ENCODE data around the gene CTR9.

CTR9 gene

DNA sequence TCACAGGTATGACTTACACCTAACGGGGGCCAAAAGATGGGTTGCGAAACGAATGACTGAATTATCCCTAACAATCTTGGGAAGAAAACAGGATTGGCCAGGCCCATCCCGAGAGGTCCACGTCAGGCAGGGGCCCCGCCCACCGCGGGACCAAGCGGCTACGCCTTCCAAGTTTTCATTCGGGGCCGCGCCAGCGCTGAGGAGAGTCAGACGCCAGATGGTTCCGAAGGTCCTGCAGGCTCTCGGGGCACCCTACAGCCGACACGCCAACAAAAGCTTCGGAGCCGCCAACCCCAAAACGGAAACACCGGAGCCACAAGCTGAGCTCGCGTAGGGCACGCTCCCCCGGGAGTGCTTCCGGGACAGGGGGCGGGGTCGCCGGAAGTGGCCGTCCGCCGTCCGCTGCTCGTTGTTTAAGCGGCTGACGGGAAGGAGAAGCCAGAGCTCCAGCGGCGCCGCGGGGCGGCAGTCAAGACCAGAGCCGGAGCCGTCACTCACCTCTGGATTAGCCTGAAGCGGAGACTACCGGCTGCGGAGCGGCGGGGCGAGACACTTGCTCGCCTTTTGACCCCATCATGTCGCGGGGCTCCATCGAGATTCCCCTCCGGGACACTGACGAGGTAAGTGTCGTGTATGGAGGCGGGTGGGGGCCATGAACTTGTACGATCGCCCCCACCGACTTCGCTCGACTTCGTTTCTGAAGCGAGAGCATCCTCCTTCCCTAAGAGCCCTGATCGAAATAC lies at the start of gene CTR9:
Gene CTR9, plus strand, starts transcription at position 409 of the 743 bp plus-strand sequence. Its CDS starts 167 bp downstream, at position 576.
- peak; percentile 83 for DNase-seq (ENCODE audit: low read depth)

- peak; percentile 56 for DNase-seq (ENCODE audit: low read depth)
Measured at GRCh38 chr11:10701982-10702381, 49.1 kb upstream of the CTR9 start.

DNA sequence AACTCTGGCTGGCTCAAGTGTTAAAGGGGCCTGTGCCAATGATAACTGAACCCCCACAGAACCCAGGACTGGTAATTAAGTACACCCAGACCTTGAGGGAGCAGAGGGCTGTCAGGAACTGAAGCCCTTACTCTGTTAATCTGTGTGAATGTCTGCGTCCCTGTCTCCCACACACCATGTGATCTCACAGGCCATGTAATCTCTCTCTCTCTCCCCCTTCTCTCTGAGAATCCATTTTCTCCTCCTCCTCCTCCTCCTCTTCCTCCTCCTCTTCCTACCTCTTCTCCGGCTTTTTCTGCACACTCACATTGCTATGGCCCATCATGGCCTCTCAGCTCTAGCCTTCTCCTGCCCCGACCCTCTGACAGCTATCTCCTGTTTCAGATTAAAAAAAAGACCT lies 42.9 kb upstream of the CTR9 start:
- no peak for DNase-seq (ENCODE audit: low read depth)

DNA sequence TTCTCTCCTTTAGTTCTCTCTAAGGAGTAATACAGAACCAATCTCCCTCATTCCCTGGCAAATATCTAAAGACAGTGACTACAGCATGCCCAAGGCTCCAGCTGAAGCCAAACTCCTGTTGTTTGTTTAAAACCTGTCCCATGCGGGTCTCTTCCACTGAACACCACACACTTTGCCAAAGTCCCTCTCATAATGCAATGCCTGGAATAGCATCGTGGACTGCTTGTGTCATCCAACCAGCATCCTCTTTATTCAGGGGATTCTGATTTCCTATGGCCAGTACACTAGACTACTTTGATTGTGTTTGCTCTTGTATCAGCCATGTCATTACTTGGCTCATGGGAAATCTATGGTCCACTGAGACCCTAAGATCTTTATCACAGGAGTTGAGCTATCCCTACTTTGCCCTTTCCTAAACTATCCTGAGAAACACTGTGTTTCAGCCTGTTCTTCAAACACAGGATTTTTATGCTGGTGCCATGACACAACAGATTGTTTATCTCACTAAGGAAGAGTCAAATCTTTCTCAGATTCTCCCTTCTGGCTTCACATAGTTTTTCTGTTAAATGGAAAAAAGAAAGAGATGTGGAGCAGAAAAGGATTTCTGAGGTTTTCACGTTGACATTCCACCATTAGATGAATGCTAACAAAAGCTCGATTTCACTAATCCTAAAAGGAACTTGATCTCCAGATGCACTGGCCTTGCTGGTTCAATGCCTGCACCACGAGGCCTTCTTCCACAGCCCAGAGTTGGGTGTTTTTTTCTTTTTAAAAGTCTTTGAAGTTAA lies 41.6 kb upstream of the CTR9 start:
- no peak for DNase-seq (ENCODE audit: low read depth)

DNA sequence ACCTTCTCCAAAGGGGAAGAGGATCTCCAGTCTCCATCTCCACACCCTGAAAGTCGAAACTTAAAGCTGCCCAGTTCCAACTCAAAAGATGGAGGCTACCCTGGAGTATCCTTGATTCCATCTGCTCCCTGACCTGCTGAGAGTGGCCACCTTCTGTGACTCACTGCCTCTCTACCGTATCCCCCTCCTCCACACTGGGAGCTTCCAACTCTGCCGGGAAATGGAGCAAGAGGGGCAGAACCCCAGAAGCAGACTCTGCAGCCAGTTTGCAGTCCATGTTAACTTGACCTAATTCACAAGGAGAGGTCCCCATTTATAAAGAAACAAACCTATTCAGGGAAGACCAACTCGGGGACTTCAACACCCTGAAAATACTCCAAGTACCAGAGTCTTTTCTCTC lies 35.5 kb upstream of the CTR9 start:
- no peak for DNase-seq (ENCODE audit: low read depth)

DNA sequence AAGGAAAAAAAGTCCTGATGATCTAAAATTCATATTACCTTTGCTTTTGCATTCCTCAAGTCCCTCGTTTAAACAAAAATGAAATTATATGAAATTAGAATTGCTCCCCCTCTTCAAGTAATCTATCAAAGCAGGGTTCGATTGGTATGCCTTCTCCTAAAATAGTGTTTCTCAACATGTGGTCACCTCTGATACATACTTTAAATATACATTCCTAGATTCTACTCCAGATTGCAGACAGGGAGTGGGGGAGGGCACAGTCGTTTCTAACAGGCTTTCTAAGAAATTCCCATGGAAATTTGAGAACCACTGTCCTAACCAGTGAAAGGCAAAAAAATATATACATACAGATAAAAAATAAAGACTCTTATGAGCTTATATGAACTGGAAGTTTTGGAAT lies 34.9 kb upstream of the CTR9 start:
- no peak for DNase-seq (ENCODE audit: low read depth)

DNA sequence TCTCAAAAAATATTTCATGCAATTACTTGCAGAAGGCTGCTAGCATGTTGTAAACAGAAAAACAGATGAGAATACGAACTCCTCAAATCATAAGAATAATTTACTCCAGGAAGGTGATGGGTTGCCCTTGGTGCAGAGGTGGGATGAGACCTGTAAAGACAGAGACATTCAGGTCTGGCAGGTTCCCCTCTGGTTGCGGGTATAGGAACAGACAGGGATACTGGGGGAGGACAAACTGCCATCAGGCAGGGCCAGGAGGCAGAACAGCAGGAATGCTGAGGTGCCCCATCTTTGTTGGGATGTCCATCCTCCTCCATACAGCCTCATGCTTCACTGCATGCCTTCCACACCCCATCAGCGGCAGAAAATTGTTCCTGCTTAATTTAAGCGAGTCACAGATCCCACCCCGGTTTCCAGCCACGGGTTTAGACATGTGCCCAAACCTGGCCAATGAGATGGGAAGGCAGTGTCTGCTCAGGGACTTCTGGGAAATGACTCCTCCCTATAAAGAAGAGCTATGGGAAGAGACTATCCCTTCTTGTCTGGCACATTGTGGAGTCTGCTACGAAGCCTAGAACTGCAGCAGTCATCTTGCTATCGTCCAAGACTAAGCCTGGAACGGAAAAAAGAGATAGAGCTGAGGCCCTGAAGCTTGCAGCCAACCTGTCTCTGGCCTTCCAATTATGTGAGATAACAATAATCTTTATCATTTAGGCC lies 34.3 kb upstream of the CTR9 start:
- no peak for DNase-seq (ENCODE audit: low read depth)

- DNase-seq (ENCODE audit: low read depth): no peak
Measured at GRCh38 chr11:10719616-10720015, 31.4 kb upstream of the CTR9 start.

GRCh38 chr11:10720881-10721376 lies 30.1 kb upstream of the CTR9 start:
- DNase-seq (ENCODE audit: low read depth): no peak

- DNase-seq (ENCODE audit: low read depth): no peak
Measured at GRCh38 chr11:10722307-10722706, 28.7 kb upstream of the CTR9 start.

DNA sequence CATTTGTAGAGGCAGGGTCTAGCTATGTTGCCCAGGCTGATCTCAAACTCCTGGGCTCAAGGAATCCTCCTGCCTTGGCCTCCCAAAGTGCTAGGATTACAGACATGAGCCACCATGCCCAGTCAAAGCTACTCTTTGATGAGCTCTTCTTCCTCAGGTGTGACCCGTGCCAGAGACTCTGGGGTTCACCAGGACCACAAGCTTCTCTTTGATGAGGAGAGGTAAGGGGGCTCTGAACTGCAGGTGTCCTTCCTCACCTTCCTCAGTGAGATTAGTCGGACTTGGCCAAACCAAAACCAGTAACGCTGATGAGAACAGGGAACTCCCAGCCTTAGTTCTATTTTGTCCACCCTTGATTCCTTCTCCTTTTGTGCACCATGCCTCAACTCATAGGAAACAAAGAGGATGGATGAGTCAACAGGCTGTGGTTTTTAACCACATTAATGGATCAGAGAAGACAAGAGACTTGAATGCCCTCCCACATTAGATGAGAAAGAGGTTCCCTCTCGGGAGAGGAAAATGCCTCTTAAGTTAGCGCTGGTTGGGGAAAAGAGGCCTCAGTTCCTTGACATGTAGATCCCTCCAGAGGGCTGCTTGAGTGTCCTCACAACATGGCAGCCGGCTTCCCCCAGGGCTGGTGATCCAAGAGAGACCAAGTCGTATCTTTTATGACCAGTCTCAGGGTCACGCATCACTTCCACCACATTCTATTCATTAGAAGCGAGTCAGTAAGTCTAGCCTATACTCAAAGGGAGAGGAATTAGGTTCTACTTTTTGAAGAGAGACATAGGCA lies 25.7 kb upstream of the CTR9 start:
- peak; percentile 61 for DNase-seq (ENCODE audit: low read depth)

GRCh38 chr11:10725907-10726253 lies 25.2 kb upstream of the CTR9 start:
- DNase-seq (ENCODE audit: low read depth): no peak

- DNase-seq (ENCODE audit: low read depth): no peak
Measured at GRCh38 chr11:10727146-10727851, 23.7 kb upstream of the CTR9 start.

GRCh38 chr11:10728154-10728553 lies 22.9 kb upstream of the CTR9 start:
- no peak for DNase-seq (ENCODE audit: low read depth)

- peak; percentile 38 for DNase-seq (ENCODE audit: low read depth)
Measured at GRCh38 chr11:10728789-10729472, 22.1 kb upstream of the CTR9 start.

GRCh38 chr11:10730151-10730550 lies 20.9 kb upstream of the CTR9 start:
- DNase-seq (ENCODE audit: low read depth): no peak

GRCh38 chr11:10731064-10731680 lies 19.9 kb upstream of the CTR9 start:
- no peak for DNase-seq (ENCODE audit: low read depth)

DNA sequence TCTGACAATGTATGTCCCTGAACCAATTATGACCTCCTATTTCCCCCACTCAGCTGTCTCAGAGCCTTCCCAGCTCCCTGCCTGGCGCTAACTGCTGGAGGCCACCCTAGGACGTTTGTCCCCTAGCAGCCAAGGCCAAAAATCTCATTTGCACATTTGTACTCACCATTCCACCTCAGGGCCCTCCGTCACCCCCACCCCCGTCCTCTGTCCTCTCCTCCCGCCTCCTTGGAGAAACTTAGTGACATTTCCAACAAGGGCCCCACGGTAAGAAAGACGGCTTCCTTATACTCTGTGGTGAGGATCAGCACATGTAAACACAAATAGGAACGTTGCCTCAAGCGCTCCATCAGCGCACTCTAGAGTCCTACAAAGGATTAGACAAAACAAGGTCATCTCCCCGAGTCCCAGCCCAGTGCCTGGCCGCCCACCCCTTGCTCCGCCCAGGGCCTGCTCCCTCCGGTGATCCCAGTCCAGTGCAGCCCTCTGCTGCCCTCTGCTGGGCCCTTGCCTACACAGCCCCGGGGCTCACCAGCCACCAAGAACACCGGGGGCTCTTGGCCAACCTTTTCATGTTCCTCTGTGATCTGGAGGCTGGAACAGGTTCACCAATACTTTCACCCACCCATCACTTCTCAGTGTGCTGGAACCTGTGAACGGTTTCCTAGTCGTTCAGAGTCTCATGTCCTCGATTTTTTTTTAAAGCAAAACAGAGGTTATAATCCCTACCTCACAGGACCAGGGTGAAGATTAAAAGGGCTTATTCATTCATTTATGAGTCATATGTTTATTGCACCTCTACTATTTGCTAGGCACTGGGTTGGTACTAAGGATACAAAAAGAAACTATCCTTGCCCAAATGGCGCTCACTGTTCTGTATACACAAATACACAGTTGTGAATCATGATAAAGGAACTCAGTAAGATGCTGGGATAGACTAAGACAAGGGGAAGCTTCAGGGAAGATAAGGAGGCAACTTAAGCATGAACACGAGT lies 15.3 kb upstream of the CTR9 start:
- peak; percentile 92 for DNase-seq (ENCODE audit: low read depth)
